Lower leg skin (tissue), 3 donors: Measurements from ENCODE around the gene IGDCC3.

ENCODE experiments used
- CTCF ChIP-seq, 3 donors: fragments of 450-650 bp; IDR thresholded peaks; one replicate each; pipeline ENCODE4 v1.5.1; 2016; ENCODE audit warnings: antibody characterized with exemption in 3 of 3, mild to moderate bottlenecking in 3 of 3, moderate library complexity in 2 of 3
- POLR2A ChIP-seq, 2 donors: fragments of 450-650 bp; IDR thresholded peaks; one replicate each; pipeline ENCODE4 v1.6.1; 2016 to 2017; ENCODE audit warnings: antibody characterized with exemption in 2 of 2, mild to moderate bottlenecking in 1 of 2, moderate library complexity in 1 of 2

DNA sequence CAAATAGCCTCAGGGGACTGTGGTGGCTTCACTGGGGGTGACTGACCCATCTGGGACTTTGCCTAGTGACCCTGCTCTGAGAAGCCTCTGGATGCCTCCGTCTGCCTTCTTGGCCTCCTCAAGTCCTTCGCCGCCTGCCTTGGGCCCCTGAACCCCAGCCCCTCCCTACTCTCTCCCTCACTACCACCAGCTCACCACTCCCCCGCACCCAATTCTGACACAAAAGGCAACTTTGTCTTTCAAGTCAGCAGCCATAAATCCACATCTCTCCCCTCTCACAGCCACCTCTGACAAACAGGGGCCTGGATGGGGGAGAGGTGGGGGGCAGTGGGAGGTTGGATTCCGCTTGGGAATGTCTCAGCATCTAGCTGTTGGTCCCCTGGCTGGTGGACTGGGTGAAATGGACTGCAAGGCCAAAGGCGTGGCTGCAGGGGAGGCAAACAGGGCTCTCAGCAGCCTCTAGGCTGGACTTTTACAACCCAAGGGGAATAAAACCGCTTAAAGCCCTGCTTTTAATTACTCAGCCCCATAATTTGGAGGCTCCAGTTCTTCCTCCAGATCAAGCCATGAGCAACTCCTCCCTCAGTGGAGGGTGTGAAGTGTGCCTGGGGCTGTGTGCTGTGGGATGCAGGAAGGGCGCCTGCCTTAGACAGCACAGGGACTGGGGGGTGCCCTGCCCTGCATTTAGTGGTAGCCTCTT lies 33.4 kb downstream of the IGDCC3 start:
- TF ChIP-seq CTCF (IDR thresholded peaks at IDR 0.05) (no peak), POLR2A (IDR thresholded peaks at IDR 0.05) (no peak)
